Measurements from ENCODE around the gene PI4KA. TPM values are rescaled to one million over a fixed set of nuclear protein-coding genes. Genes with fewer than 3 reads are reported as not detected.

PI4KA gene
- total RNA-seq, 3 donors from 2014 or later = 62.7 to 103 (median 73.5) TPM

GRCh38 chr22:20792966-20793728, 65.5 kb downstream of the PI4KA start:
- H3K4me3 ChIP-seq = no peak overlapping the region
- intact Hi-C loops (cut with DNase I; ENCODE audit: low total_unique reads) = no loop called here

GRCh38 chr22:20792221-20792965, 66.2 kb downstream of the PI4KA start:
- Histone ChIP-seq H3K9me3 (no peaks in the 10 kb centered on the region), H3K27ac (no peak overlapping the region), H3K4me3 (no peak overlapping the region), H3K4me1 (no peaks in the 10 kb centered on the region), H3K36me3 (peaks cover 8% of the 10 kb centered on the region), H3K27me3 (no peaks in the 10 kb centered on the region)
- DNase-seq (ENCODE audit: low spot score in 2 of 2) = no peak
- intact Hi-C loops (cut with DNase I; ENCODE audit: low total_unique reads) = no loop called here
- TF ChIP-seq CTCF (IDR thresholded peaks at IDR 0.05) = no peak
- no peak for TF ChIP-seq POLR2AphosphoS5 (IDR thresholded peaks at IDR 0.05)
- no peak for TF ChIP-seq POLR2A (IDR thresholded peaks at IDR 0.05)

More at GRCh38 chr22:20792966-20793728, 65.5 kb downstream of the PI4KA start:
- no peaks in the 10 kb centered on the region for H3K27me3 ChIP-seq
- no peaks in the 10 kb centered on the region for H3K9me3 ChIP-seq
- no peak for TF ChIP-seq CTCF (IDR thresholded peaks at IDR 0.05)
- TF ChIP-seq POLR2A (IDR thresholded peaks at IDR 0.05) = no peak
- no peak for TF ChIP-seq POLR2AphosphoS5 (IDR thresholded peaks at IDR 0.05)
- no peaks in the 10 kb centered on the region for H3K4me1 ChIP-seq
- H3K27ac ChIP-seq = no peak overlapping the region
- H3K36me3 ChIP-seq = peaks cover 8% of the 10 kb centered on the region
- no peak for DNase-seq (ENCODE audit: low spot score in 2 of 2)

GRCh38 chr22:20788627-20789344, 69.8 kb downstream of the PI4KA start:
- intact Hi-C loops (cut with DNase I; ENCODE audit: low total_unique reads) = no loop called here
- no peak for TF ChIP-seq POLR2AphosphoS5 (IDR thresholded peaks at IDR 0.05)
- no peak for TF ChIP-seq CTCF (IDR thresholded peaks at IDR 0.05)
- no peak for TF ChIP-seq POLR2A (IDR thresholded peaks at IDR 0.05)

GRCh38 chr22:20787746-20788626, 70.6 kb downstream of the PI4KA start:
- Histone ChIP-seq H3K4me1 (no peaks in the 10 kb centered on the region), H3K9me3 (no peaks in the 10 kb centered on the region), H3K27me3 (no peaks in the 10 kb centered on the region), H3K27ac (no peak overlapping the region), H3K36me3 (peaks cover 2% of the 10 kb centered on the region), H3K4me3 (no peak overlapping the region)
- TF ChIP-seq CTCF (IDR thresholded peaks at IDR 0.05) = no peak
- TF ChIP-seq POLR2AphosphoS5 (IDR thresholded peaks at IDR 0.05) = no peak
- TF ChIP-seq POLR2A (IDR thresholded peaks at IDR 0.05) = no peak
- no peak for DNase-seq (ENCODE audit: low spot score in 2 of 2)
- intact Hi-C loops (cut with DNase I; ENCODE audit: low total_unique reads) = no loop called here

More at GRCh38 chr22:20788627-20789344, 69.8 kb downstream of the PI4KA start:
- Histone ChIP-seq H3K9me3 (no peaks in the 10 kb centered on the region), H3K27ac (no peak overlapping the region), H3K4me1 (no peaks in the 10 kb centered on the region), H3K27me3 (no peaks in the 10 kb centered on the region), H3K36me3 (peaks cover 3% of the 10 kb centered on the region), H3K4me3 (no peak overlapping the region)
- DNase-seq (ENCODE audit: low spot score in 2 of 2) = no peak

Measured in breast epithelium (tissue), 4 donors.